GM10266 (cell line): ENCODE data around the gene STK11IP.

Experiments
- DNase-seq: peaks from one replicate; pipeline ENCODE4 v3.0.0; 2012; ENCODE audit errors: extremely low spot score
- CTCF ChIP-seq: IDR thresholded peaks from 2 replicates; pipeline ENCODE4 v1.5.1; 2012; ENCODE audit warnings: mild to moderate bottlenecking, low read depth; ENCODE audit not compliant: control insufficient read depth, insufficient read depth; ENCODE audit errors: missing control alignments

Gene STK11IP

GRCh38 chr2:219593154-219593553, 4.5 kb upstream of the STK11IP start:
- TF ChIP-seq CTCF: no peak

GRCh38 chr2:219595256-219595655, 2.4 kb upstream of the STK11IP start:
- no peak for TF ChIP-seq CTCF
- no peak for DNase-seq

More at GRCh38 chr2:219593154-219593553, 4.5 kb upstream of the STK11IP start:
- DNase-seq: no peak

GRCh38 chr2:219596954-219597551, 604 bp upstream of the STK11IP start:
- no peak for DNase-seq

GRCh38 chr2:219598308-219599078, 836 bp downstream of the STK11IP start:
- TF ChIP-seq CTCF: no peak
- DNase-seq: no peak

More at GRCh38 chr2:219596954-219597551, 604 bp upstream of the STK11IP start:
- TF ChIP-seq CTCF: no peak

- TF ChIP-seq CTCF: no peak
- DNase-seq: no peak
Observed at GRCh38 chr2:219603771-219604170, 6.1 kb downstream of the STK11IP start.

- DNase-seq: no peak
- TF ChIP-seq CTCF: no peak
Observed at GRCh38 chr2:219605607-219605954, 7.9 kb downstream of the STK11IP start.

- no peak for DNase-seq
- no peak for TF ChIP-seq CTCF
Observed at GRCh38 chr2:219607931-219608330, 10.3 kb downstream of the STK11IP start.
